Cerebellar nuclear complex (tissue), 1 donor: ENCODE measurements around the gene STATH.
"Not testable (repeated sequence)": the region's sequence is repeated elsewhere in the genome, so short reads cannot be mapped to it uniquely, and the experiment has no call there.

Source experiments
- DNase-seq, 2 experiments: peaks; one replicate each; lab custom pipeline; 2025; lab: John Stamatoyannopoulos, UW

The STATH gene, protein sequence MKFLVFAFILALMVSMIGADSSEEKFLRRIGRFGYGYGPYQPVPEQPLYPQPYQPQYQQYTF

DNA sequence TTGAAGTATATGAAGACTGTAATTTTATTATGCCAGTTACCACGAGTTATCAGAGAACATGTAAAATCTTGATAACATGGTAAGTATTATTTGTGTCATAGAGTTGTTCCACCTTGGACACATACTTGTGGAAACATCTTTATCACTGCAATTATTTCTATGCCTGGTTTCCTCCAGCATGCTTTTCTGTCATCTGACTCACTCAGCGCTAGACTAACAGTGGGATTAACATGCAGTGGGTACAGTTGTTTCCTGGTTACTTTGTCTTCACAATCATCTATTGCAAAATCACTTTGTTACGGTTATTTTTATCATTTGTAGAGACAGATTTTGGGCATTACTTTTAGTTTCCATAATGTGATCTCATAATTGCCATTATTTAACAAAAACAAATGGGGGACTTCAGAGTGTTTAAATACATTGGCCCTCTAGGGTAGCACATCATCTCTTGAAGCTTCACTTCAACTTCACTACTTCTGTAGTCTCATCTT is at the start of gene STATH:
STATH (plus strand) TSS at position 441 of the 491 bp plus-strand sequence. CDS start 2,472 bp downstream, outside the sequence.
- DNase-seq, result no peak

DNA sequence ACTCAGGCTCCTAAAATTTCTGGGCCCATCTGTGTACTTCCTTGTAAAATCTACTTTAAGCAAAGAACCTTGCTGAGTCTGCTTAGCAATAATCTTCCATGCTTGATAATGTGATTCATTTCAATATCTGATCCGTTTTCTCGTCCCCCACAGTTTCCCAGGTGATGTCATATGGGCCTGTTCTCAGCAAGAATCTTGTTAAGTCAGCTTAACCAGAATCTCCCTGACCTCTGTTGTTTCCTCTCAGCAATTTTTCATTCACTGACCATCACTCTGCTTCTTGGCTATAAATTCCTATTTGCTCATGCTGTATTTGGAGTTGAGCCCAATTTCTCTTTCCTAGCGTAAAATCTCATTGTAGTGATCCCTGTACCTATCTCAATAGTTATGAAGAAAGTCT is 44.2 kb upstream of the STATH start:
- no peak for DNase-seq

DNA sequence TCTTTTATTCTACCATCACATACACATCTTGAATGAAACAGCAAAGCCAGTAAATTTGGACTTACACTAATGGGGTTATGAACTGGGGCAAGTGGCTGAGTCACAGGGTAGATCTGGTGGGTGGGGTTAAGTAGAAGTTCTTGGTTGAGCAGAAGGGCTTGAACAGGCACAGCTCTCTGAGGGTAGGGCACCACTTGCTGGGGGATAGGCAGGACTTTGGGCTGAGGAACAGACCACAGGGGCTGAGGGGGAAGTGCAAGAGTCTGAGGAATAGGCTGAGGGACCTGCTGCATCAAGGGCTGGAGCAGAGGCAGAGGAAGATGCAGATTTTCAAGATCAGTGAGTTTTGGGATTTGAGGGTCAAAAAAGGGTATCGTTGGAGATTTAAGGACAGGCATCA is 38.6 kb upstream of the STATH start:
- DNase-seq, result no peak

DNA sequence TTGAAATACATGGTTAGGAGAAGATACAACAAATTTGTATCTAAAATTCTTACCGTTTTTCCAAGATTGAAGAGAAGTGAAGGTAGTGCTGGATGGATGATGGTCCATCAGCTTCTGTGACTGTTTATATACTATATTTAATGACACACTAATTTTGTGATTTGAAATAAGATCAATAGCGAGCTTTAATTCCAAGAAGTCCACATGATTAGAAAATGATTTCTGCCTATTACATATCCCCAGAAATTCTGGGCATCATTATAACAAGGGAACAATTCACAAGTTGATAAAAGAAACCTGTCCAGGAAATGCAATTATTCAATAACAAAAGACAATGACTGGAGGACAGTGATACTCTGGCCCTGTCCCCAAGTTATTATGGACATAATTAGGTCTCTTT is 30.1 kb upstream of the STATH start, which contains the start of gene CSN2:
CSN2 (minus strand) TSS at position 101 of the 400 bp plus-strand sequence. CDS start 4,733 bp downstream, outside the sequence.
- DNase-seq, result no peak

DNA sequence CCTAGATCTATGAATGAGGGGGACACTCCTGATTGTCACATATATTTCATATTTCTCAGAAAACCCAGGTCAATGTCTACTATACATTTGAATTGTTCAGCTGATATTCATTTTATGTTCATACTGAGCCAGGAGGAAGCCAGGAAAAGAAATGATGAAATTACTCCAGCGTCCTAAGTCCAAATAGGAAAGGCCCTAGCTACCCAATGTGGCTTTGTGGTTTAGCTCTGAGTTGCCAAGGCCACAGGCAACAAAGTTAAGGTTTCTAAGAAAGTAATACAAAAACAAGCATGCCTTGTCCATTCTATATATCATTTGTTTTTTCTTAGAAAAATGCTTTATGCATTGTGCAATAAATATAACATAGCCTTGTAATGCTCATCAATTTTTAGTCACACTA is 25.7 kb upstream of the STATH start:
- DNase-seq, result no peak

DNA sequence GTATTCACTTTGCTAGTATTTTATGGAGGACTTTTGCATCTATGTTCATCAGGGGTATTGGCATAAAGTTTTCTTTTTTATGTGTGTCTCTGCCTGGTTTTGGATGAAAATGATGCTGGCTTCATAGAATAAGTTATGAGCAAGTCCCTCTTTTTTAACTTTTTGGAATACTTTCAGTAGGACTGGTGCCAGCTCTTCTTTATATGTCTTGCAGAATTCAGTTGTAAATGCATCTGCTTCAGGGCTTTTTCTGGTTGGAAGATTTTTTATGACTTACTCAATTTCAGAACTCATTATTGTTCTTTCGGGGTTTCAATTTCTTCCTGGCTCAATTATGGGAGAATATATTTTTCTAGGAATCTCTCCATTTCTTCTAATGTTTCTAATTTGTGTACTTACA is 21.1 kb upstream of the STATH start:
- DNase-seq, result no peak

DNA sequence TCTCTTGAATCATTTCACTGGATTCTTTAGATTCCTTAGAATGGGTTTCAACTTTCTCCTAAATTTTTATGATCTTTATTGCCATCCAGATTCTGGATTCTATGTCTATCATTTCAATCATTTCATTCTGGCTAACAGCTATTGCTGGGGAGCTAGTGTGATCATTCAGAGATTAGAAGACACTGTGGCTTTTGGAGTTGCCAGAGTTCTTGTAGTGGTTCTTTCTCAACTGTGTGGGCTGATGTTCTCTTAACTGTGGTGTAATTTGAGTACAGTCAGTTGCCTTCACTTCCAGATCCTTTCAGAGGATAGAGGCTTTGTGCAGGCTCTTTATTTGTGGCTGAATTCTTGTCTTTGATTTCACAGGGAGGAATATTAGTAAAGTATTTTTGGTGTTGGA is 18.2 kb upstream of the STATH start:
- no peak for DNase-seq

DNA sequence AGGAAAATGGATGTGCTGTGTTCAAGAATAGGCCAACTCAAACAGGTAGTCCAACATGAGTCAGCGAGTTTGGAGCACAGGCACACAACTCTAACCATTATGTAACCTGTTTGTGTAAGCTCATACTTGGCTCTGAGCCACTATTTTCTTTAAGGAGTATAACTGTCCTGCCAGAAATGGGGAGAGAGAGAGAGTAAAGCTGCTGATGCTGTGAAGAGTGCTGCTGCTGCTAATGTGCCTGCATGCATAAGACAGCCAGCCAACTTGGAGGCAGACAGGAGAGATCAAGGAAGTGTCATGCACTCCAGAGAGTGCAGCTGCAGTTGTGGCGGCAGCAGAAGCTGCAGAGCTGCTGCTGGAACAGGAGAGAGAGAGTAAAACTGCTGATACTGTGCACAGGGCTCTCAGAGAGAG is 11.7 kb upstream of the STATH start:
- DNase-seq, result no peak

DNA sequence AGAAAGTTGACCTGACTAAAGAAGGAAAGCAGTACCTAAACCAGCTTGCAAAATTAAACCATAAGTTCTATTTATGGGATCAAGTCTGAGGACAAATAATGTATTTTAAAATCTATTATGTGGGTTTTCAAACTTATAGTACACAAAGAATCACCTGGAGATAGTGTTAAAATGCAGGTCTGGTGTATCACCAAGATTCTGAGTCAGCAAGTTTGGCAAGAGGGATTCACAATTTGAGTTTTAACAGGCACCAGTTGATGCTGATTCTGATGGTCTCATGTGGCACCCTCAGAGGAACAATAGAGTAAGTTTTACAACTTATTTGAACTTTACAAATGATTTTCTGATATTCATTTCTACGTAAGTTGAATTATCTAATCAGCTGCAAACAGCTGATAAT is 9.1 kb upstream of the STATH start:
- DNase-seq, result no peak

DNA sequence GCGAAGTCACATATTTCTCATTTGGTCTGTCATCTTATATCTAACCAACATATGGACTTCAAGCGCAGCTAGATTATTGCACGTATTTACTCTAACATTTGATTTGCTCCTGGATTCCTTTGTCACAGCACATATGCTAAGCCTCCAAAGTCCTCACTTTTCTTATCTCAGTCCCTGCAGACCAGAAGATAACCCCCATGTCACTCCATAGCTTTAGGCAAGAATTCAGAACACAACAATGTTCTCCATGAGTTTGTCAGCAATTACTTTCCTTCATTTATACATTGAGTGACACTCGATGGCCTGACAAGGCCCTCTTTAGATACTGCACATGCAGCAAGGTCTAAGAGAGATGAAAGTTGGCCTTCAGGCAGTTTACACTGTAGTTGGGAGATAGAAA is 4.8 kb upstream of the STATH start:
- DNase-seq, result no peak

DNA sequence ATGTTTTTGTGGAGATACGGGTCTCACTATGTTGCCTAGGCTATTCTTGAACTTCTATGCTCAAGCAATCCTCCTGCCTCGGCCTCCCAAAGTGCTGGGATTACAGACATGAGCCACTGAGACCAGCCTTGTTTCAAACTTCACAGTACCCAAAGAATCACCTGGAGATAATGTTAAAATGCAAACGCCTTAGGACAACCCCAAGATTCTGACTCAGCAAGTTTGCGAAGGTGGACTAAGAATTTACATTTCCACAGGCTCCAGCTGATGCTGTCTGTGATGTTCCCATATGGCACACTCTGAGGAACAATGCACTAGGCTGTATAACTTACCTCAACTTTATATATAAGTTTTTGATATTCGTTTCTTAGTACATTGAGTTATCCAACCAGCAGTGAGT is 984 bp upstream of the STATH start:
- DNase-seq, result no peak

DNA sequence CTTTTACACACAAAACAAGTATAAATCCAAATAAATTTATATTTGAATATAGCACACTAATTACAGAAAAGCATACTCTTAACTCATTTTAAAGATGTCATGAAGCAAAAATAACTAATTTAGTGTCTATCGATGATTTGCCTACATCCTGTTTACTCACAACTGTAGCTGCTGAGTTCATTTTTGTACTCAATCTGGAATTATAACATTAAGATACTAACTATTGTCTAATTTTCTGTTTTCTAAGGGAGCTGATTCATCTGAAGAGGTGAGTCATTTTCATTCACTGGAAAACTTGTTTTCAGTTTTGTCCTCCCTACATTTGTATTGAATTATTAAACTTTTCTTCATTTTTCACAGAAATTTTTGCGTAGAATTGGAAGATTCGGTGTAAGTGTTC is 3.7 kb downstream of the STATH start:
- DNase-seq, result no peak

DNA sequence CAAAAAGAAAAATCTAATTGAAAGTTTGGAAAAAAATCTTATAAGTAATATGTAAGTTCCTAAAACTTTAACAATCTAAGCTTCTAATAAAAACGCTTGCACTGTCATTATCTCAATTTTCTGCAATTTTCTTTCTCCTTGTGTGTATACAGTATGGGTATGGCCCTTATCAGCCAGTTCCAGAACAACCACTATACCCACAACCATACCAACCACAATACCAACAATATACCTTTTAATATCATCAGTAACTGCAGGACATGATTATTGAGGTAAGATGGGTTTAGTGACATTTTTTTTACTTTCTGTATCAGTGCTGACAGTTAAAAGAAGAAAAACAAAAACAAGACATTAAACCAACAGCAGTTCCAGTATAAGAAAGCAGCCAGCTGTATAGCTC is 4.9 kb downstream of the STATH start:
- no peak for DNase-seq

DNA sequence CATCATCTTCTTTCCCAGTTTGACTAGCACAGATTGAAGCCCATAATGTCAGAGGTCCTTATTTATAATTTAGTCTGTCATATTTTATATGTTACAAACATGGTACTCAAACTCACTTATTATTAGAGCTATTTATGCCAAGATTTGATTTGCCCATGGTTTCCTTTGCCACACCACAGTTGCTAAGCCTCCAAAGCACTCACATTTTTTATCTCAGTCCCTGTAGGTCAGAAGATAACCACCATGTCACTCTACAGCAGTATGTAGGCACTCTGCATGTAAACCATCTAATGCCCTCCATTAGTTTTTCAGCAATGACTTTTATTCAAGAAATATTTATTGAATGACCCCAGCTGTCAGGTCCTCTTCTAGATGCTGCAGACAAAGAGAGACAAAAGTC is 6.7 kb downstream of the STATH start:
- DNase-seq, result no peak

DNA sequence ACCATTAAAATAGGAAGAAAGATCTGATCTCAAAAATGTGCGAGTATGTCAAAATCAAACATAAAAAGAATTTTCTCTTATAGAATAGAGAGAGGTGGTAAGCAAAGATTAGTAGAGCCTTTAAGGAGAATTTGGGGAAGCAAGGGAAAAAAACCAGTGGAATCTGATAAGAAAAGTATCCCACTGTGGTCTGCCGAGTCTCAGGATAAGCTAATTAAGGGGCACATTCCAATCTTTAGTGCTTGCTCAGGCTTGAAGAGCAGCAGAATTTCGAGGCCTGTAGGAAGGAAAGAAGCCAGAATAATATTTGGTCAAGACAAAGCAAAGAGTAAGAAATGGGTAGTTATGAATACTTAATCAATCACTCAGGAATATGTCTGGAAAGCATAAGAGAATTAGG is 13.0 kb downstream of the STATH start:
- DNase-seq, result no peak

DNA sequence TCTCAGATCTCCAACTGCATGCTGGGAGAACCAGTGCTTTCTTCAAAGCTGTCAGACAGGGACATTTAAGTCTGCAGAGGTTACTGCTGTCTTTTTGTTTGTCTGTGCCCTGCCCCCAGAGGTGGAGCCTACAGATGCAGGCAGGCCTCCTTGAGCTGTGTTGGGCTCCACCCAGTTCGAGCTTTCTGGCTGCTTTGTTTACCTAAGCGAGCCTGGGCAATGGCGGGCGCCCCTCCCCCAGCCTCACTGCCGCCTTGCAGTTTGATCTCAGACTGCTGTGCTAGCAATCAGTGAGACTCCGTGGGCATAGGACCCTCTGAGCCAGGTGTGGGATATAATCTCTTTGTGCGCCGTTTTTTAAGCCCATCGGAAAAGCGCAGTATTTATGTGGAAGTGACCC is 23.2 kb downstream of the STATH start:
- DNase-seq, result not testable (repeated sequence)

DNA sequence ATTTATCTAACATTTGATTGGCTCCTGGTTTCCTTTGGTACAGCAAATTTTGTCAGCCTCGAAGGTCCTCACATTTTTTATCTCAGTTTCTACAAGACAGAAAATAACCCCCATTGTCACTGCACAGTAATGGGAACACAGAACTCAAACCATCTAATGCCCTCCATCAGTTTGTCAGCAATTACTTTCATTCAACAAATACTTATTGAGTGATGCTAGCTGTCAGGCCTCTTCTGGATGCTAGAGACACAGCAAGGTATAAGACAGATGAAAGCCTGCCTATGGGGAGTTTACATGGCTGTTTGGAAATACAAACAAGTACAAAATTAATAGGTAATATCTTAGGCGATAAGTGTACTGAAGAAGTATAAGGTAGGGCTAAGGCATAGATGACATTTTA is 27.5 kb downstream of the STATH start:
- no peak for DNase-seq

DNA sequence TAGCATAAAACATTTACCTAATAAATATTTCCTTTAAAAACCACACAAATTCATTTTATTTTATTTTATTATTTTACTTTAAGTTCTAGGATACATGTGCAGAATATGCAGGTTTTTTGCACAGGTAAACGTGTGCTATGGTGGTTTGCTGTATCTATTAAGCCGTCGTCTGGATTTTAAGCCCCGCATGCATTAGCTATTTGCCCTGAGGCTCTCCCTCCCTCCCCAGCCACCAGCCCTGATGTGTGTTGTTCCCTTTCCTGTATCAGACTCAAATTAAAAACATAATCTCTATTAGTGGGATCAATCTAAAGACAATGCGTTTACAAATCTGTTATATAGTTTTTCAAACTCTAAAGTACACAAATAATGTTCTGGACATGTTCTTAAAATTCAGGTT is 31.2 kb downstream of the STATH start:
- DNase-seq, result no peak

DNA sequence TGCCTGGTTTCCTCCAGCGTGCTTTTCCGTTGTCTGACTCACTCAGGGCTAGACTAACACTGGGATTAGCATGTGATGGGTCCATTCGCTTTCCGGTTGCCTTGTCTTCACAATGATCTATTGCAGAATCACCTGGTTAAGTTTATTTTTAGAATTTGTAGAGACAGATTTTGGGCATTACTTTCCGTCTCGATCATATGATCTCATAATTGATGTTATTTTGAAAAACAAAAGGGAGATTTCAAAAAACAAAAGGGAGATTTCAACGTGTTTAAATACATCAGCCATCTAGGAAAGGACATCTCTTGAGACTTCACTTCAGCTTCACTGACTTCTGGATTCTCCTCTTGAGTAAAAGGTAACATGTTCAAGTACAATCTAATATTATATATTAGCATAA is 32.4 kb downstream of the STATH start, which contains the start of gene HTN3:
HTN3 (plus strand) TSS at position 301 of the 400 bp plus-strand sequence. CDS start 2,282 bp downstream, outside the sequence.
- not testable (repeated sequence) for DNase-seq

DNA sequence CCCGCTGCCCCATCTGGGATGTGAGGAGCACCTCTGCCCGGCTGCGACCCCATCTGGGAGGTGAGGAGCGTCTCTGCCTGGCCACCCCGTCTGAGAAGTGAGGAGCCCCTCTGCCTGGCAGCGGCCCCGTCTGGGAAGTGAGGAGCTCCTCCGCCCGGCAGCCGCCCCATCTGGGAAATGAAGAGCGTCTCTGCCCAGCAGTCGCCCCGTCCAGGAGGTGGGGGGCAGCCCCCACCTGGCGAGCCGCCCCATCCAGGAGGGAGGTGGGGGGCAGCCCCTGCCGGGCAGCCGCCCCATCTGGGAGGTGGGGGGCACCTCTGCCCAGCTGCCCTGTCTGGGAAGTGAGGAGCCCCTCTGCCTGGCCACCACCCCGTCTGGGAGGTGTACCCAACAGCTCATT is 41.8 kb downstream of the STATH start:
- DNase-seq, result not testable (repeated sequence)

DNA sequence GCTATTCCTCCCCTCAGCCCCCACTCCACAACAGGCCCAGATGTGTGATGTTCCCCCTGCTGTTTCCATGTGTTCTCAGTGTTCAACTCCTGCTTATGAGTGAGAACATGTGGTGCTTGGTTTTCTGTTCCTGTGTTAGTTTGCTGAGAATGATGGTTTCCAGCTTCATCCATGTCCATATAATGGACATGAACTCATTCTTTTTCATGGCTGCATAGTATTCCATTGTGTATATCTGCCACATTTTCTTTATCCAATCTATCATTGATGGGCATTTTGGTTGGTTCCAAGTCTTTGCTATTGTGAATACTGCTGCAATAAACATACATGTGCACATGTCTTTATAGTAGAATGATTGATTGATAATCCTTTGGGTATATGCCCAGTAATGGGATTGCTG is 44.2 kb downstream of the STATH start:
- DNase-seq, result not testable (repeated sequence)

DNA sequence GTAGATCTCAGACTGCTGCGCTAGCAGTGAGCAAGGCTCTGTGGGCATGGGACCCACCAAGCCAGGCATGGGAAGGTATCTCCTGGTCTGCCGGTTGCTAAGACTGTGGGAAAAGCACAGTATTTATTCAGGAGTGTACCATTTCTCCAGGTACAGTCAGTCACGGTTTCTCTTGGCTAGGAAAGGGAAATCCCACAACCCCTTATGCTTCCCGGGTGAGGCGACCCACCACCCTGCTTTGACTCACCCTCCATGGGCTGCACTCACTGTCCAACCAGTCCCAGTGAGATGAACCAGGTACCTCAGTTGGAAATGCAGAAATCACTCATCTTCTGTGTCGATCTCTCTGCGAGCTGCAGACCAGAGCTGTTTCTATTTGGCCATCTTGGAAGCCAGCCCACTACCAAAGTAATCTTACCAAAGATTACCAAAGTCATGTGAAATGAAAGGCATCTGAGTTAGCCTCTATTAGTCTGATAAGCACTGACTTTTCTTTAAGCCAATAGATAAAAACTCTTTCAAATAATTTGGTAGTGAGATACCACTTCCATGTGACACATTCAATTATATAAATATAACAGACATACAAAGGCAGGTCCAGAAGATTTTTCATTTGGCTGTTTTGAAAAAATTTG is 46.0 kb downstream of the STATH start:
- no peak for DNase-seq

DNA sequence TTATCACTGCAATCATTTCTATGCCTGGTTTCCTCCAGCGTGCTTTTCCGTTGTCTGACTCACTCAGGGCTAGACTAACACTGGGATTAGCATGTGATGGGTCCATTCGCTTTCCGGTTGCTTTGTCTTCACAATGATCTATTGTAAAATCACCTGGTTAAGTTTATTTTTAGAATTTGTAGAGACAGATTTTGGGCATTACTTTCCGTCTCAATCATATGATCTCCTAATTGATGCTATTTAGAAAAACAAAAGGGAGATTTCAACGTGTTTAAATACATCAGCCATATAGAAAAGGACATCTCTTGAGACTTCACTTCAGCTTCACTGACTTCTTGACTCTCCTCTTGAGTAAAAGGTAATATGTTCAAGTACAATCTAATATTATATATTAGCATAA is 54.4 kb downstream of the STATH start, which contains the start of gene HTN1:
HTN1 (plus strand) TSS at position 301 of the 400 bp plus-strand sequence. CDS start 2,639 bp downstream, outside the sequence.
- DNase-seq, result not testable (repeated sequence)
